T-helper 22 cell (primary cell): Measurements from ENCODE around the gene TNFRSF11A.

Experiments
- DNase-seq: peaks from one replicate; pipeline ENCODE4 v3.0.0-alpha.2; 2020; ENCODE audit warnings: low read depth

Gene TNFRSF11A

DNA sequence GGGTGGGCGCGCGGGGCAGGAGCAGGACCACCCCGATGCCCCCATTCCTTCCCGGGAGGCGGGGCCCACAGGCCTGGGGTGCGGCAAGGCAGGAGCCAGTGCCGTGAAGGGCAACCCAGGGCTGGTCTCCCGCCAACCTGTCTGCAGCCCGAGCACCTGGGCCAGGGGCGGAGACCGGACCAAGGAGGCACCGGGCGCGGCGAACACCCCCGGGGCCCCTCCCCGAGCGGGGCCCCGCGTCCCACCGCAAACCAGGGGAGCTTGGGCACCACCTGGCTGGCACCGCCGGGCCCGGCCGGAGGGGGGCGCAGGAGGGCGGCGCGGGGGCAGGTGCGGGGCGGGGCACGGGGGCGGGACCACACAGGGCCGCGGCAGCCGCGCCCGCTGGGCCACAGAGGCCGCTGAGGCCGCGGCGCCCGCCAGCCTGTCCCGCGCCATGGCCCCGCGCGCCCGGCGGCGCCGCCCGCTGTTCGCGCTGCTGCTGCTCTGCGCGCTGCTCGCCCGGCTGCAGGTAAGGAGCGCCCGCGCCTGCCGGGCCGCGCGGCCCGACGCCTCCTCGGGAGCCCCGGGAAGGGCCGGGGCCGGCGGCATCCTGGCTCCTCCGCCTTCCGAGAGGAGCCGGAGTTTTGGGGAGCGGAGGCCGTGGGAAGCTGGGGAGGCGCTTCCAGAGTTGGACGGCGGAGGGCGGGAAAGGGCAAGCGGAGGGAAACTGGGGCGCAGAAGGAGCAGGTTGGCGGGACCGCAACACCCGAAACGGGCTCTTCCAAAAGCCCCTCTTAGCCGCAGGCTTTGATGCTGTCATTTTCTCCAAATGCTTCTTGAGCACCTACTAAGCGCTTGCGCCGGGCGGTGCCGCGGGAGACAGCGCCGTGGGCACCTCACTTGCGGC is at the start of gene TNFRSF11A:
TSS of gene TNFRSF11A (plus strand) at position 394 of the 889 bp plus-strand sequence. CDS start at position 437, 43 bp downstream.
- peak; percentile 34 for DNase-seq

DNA sequence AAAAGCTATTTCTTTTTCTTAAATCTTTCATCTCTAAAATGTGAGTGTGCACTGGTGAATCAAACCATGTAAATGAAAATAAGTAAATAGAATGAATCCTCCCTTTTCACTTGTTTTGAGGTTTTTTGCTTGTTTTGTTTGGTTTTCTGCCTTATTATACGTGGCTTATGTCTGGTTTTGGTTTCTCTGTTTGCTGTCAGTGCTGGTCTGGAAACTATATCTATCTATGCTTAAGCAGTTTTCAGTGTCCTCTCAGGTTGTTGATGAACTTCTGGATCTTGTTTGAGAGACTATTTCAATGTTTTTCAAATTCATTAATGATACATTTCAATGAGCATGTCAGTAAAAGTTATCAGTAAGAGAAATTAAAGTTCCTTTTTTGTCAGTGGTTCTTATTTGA is 48.1 kb upstream of the TNFRSF11A start:
- DNase-seq: no peak

DNA sequence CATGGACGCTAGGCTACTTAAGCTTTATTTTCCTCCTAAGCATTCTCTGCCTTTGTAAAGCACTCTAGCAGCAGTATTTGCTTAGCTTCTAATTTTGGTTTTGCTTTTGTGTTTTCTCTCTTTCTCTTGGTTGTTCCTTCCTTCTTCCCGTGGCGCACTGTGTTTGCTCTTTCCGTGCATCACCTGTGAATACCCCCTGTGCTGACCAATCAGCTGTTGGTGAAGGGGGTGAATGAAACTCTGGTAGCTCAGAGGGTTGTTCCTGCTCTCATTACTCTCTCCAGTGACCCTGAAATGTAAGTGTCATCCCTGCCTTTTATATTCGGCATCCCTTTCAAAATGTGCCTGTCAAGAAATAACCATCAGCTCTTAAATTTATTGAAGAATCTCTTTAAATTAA is 45.5 kb upstream of the TNFRSF11A start:
- DNase-seq: no peak

DNA sequence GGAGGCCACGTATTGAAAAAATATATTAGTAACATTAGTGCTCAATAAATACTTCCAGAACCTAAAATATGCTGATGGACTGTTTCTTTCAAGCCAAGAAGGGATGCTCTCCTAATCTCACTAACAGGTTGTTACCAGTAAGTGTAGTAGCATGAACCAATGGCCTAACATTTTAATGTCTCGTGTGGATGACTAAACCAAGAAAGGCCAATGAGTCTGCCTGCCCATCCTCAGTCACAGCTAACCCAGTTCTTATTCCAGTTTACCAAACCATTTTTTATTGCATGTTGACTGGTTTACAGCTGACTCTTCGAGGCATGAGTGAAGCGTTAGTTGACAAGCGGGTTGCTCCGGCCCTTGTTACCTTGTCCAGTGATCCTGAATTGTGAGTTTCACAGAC is 45.1 kb upstream of the TNFRSF11A start:
- no peak for DNase-seq

DNA sequence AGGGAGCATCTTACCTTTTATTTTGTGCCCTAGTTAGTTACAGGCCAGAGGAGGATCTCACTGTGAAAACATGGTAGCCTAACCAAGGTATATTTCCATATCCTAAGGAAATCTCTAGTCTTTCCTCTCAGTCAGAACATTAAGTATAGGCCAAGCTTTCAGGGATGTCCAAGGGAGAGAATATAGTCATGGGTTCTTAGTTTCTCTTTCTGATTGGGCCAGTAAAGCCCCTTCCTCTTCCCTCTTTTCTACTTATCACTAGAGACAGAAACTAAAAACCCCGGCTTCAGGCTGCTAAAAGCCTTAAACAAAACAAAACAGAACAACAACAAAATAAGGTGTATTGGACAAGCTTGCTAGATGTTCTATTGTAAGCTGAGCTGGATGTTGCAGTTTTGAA is 44.3 kb upstream of the TNFRSF11A start:
- DNase-seq: no peak

DNA sequence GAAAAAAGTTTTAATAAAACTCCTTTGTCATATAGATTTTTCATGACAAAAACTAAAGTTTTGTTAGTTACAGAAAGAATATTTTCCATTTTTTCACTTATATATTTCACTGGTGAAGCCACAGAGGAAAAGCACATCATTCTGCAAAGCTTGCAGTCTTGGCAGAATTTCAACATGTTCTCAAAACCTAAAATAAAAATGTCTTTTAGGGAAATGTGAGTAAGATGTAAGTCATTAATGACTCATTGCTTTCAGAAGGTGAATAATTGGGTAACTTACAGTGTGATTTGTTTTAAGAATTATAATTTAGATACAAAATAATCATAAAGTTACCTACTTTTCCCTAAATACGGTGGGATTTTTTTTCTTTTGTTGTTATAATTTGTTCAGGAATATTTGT is 43.4 kb upstream of the TNFRSF11A start:
- no peak for DNase-seq

DNA sequence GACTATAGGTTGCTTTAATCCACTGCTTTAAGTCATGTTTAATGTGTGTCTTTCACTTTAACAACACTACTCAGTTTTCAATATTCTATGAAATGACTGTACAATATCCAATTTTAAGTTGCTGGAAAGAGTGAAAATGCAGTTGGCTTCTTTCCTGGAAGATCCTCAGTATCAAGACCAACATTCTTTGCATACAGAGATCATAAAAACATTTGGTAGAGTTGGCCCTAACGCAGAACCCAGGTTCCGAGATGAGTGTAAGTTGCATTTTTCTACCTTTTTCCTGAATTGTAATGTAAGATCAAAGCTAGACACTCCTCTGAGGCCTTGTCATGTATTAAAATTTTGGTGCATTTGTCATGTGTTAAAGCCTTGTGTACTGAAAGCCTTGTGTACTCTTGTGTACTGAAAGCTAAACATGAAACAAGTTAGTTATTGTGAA is 42.9 kb upstream of the TNFRSF11A start:
- DNase-seq: no peak

DNA sequence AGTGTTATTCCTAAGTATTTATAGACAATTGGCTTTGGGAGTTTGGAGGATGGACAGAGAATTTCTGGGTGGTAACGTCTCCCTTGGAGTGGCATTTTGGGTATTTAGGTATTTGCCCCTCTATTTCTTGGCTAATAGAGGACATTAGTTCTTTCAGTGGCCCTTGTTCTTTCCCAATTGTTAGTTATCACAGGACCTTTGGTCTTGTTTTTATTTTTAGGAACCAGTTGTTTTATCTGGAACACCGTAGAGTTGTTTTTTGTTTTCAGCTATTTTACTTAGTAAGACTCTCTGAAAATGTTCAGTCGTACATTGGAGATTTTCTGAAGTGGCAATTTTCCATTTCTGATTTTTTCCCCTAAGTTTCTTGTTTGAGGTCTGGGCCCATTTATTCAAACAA is 40.5 kb upstream of the TNFRSF11A start:
- DNase-seq: no peak

DNA sequence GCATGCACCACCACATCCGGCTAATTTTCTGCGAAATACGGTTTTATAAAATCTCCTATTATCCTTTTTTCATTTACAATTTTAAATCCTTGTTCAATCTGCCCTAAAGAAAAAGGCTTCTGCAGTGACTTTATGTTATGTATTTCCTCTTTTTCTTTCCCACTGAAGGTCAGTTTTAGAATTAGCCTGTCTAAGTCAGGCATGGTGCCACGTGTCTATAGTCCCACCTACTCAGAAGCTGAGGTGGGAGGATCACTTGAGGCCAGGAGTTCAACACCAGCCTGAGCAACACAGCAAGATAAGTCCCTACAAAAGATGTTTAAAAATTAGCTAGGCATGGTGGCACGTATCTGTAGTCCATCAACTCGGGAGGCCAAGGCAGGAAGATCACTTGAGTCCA is 39.8 kb upstream of the TNFRSF11A start:
- DNase-seq: no peak

DNA sequence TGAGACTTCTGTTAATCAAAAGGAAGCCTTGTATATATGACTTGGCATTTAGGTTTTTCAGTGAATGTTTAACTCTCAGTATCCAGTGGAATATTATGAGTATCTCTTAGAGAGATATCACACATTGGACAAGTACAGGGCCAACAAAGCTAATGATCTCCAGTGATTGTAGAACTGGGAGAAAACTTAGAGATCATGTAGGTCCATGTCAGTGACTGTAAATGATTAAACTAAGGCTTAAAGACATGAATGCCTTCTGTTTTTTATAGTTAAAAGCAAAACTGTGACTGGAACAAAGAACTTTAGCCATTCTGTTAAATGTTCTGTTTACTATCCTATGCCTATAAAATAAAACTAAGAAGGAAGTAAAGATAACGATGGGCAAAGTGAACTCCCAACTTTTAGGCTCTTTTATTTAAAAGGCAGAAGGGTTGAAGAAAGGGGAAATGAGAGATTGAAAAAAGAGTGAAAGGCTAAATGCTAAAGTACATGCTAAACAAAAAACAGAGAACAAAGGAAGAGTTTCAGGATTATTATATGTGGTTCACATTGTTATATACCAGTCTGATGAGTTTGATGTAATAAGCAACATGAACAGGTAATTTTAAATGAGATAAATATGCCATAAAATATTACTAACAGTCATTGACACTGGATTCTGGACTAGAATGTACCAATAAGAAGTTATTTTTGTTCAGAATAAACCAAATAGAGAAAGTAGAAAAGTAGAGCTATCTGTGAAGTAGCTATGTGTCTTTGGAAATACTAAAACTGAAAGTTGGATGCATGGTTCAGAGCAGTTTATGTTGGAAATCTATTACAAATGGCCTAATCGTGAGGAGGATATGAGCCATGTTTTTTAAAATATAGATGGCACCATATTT is 37.1 kb upstream of the TNFRSF11A start:
- DNase-seq: no peak

DNA sequence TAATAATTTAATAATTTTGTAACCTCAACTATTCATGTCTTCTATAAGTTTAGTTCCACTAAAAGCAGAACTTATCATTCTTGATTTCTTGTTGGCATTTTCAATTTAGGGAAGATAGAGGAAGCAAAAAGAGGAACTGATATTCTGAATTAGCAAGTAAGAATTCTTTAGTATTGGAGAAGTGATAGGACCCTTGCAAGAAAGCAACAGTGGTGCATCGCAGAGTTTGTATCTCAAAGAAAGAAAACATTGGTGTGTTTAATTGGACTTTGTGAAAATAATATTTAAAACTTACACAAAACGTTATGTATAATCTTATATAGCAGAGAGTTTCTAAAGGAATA is 36.5 kb upstream of the TNFRSF11A start:
- no peak for DNase-seq

DNA sequence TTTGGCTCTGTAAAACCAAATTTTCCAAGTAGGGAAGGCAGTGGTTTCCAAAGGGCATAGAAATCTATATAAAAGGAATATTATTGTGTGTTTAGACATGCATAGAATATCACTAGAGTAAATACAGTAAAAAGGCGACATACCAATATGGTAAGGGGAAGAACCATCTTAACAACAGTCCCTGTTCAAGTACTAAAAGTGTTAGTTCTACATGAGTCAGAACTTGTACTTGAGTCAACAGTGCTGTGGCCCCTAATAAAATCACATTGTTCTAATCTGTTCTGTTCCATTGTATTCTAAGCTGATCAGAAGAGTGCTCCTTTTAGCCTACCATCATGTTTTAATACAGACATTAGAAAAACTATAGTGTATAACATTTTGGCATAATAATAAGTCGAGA is 36.1 kb upstream of the TNFRSF11A start:
- DNase-seq: no peak

DNA sequence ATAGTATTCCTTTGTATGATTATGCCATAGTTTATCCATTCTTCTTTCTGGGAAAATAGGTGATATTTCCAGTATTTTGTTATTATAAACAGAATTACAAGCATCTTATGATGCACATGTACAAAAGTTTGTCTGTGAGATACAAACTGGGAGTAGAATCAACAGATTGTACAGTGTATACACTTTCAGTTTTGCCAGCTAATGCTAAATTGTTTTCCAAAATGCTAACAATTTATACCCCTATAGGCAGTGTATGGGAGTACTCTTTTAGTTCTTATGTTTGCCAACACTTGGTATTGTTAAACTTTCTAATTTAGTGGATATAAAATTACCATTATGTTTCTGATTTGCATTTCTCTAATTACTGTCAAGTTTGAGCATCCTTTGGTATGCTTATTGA is 31.0 kb upstream of the TNFRSF11A start:
- DNase-seq: no peak

DNA sequence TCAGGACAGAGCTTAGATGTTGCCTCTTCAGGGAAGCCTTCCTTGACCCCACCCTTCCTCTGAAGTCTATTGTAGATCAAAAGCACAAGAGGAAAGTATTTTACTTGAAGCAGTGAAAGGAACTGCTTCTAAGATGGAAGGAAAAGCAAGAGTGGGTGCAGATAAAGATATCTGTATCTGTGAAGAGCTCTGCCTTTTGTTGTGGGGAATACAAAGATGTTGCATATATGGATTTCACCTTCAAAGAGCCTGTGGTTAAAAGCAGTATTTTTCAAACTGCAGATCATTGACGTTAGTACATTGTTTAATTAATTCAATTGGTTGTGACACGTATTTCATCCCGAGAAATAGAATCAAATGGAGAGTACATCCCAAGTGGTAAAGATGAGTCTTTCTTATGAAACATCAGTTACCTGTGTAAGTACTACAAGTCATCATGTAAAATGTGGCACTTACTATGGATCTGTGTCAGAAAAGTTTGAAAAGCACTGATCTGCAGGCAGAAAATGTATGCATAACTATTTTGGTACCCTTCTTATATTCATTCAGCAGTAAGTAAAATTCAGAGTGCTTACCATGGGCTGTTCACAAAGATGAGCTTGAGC is 24.6 kb upstream of the TNFRSF11A start:
- no peak for DNase-seq

DNA sequence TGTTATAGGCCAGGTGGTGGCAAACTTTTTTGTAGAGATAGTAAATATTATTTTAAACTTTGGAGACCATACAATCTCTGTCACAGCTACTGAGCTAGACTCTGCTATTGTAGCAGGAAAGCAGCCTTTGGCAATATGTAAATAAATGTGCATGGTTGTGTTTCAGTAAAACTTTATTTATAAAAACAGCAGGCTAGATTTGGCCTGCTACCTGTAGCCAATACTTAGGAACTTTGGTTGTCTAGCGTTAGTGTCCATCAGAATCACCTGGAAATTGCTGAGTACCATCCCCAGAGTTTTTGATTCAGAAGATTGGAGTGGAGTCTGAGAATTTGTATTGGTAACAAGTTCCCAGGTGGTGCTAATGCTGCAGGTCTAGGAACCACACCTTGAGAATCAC is 23.8 kb upstream of the TNFRSF11A start:
- no peak for DNase-seq

DNA sequence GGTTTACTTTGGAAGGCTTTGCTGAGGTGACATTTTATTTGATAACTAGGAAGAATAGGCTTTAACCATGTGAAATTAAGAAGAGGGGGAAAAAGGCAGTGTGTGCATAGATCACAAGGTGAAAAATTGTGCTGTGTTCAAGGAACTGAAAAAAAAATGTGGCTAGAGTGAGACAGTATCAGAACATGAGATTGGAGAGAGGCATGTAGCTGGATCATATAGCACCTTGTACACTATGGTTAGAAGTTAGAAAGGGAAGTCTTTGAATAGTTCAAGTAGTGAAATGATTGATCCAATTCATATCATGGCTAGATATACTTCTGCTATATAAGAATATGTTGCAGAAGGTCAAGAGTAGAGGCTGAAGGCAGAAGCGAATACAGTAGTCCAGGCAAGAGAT is 12.3 kb upstream of the TNFRSF11A start:
- no peak for DNase-seq

DNA sequence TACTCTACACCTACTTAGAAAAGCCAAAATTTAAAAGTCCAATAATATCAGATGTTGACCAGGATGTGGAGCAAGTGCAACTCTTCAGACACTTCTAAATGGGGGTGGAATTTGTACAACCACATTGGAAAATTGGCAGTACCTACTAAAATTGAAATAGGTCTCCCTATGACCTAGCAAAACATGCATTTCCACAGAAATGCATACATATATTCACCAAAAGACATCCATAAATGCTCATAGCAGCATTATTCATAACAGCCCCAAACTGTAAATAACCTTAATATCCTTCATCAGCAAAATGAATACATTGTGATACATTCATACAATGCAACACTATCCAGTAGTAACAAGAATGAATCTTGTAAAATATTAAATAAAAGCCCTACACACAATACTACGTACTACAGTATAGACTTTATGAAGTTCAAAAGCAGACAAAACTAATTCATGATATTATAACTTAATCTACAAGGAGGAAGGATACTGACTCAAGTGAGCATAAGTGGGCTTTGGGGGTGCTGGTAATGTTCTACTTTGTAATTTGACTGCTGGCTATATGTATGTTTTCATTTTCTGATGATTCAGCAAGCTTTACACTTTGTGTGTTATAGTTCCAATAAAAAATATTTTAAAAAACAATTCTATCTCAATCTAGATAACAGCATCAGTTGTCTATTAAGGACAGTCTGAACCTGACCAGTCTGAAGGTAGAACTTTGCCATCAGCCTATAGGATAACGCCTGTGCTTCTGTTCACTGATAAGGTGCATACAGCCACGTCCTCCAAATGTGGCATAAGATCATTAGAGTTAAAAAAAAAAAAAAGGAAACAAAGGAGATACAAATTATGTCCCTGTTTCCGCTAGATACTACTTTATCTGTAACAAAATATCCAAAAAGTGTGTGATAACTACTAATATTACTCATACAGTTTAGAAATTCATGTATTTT is 6.6 kb upstream of the TNFRSF11A start:
- no peak for DNase-seq

DNA sequence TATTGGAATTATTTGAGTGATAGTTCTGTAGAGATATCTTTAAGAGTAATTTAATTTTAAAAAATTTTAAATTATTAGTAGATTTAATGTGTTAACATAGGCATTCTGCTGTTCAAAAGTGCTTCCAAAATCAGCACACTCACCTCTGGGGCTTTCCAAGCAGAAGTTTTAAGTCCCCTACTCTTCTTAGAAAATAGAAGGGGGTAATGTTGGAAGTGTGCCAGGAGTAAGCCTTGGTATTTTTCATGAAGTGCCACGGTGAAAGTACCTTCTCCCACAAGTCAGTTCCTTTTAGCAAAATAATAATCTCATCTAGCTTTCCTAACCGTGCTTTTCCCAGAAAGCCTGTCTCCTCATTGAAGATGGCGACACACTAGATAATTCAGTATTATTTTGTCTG is 3.9 kb upstream of the TNFRSF11A start:
- no peak for DNase-seq

DNA sequence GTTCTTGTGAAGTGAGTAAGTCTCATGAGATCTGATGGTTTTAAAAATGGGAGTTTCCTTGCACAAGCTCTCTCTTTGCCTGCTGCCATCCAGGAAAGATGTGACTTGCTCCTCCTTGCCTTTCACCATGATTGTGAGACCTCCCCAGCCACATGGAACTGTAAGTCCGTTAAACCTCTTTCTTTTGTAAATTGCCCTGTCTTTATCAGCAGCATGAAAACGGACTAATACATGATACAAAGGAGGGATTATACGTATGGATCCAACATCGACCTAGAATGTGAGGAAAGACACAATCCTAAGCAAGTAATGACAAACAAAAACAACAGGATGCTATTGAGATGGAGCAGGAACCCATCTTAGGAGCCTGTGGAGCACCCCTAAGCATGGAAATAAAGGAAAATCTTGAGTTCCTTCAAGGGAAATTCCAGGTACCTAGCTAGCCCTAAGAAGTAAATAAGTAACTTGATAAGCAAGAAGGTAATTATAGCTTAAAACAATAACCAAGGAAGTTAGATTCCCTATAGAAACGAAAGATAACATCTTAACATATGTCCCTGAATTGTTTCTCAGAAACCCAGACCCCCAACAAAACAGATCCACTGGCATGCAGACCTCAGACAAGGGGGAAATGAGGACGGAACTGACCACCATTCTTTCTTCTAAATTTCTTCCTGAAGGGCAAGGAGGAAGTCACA is 1.5 kb upstream of the TNFRSF11A start:
- no peak for DNase-seq

DNA sequence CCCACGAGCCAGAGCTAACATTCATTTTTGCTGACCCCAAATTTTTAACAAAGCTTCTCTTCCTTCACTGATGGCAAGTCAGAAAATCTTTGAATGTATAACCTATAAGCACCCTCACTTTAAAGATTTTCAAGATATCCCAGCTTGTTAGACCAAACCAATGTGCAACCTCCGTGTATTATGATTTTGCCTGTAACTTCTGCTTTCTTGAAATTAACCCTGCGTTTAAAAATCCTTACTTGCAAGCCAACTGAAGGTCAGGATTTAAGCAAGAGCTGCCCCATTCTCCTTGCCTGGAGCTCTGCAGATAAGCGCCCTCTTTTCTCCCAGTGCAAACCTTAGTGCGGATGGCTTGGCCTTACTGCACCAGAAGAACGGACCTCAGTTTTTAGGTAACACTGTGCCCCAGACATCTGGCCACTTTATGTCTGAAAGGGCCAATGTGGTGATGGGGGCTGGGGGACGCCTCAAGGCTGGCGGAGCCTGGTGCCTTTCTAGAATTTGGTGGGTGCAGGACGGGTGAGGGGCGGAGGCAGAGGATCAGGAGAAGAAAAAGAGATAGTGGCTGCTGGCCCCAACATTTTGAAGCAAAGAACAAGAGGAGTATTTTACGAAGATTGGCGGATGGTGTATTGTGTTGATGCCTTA is 805 bp upstream of the TNFRSF11A start:
- DNase-seq: no peak
